ENCODE results near the gene CYP2J2. TPM values are rescaled to one million over a fixed set of nuclear protein-coding genes. Genes with fewer than 3 reads are reported as not detected.

Gene CYP2J2
- total RNA-seq, 1 experiment from 2014 or later, result 0.29 TPM

DNA sequence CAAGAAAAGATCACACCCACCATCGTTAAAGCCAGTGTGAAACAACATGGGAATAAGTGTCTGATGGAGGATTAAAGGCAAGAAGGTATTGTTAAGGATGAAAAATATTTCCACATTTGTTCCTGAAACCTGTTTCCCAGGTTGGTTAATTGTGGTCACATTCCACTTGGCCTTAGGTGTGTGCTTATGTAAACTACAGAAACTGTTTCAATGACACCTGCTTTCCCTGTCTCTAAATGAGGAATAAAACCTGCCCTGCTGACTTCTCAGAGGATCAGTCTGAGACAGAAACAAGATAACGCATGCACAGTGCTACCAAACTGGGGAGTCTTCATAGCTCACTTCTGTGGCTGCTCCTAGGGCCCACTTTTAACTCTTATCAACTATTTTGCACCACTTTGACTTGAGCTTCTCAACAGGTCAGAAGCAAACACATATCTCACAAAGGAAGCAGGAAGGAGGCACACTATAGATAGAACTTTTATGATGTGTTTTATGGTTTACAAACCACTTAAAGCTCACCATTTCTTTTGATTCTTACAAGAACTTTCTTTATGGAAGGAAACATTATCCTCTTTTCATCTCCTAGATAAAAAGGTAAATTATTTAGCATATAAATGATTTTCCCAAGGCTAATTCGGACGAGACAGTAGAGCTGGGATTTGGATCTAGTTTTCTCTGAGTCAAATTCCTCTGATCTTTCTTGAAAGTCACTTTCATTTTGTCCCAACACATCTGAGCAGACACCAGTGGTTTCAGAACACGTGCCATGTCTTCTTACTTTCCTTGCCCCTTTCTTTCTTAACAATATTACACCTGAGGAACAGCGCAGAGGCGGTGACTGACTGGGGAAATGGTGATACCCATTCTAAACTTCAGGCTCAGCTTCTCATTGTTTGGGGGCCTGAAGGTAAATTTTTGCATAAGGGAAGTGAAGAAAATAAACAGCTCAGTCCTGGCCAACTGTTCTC, 33.4 kb downstream of the CYP2J2 start:
- DNase-seq, result peak; percentile 60 to 62
- Histone ChIP-seq H3K4me1 (peaks cover 29% of the 10 kb centered on the region), H3K9me3 (no peaks in the 10 kb centered on the region), H3K4me3 (ENCODE audit: low read depth, low read length) (no peak overlapping the region), H3K36me3 (ENCODE audit: control insufficient read depth, insufficient read depth, low read length) (no peaks in the 10 kb centered on the region), H3K27me3 (replicated peaks; ENCODE audit: control insufficient read depth, insufficient read depth, low read length) (no peaks in the 10 kb centered on the region)
- Mint-ChIP-seq H3K27ac (ENCODE audit: unreplicated experiment) (peak overlapping the region; percentile 83), H3K9me3 (ENCODE audit: unreplicated experiment) (peaks cover 20% of the 10 kb centered on the region), H3K27me3 (ENCODE audit: insufficient read depth, unreplicated experiment) (no peaks in the 10 kb centered on the region), H3K36me3 (ENCODE audit: insufficient read depth, unreplicated experiment) (no peaks in the 10 kb centered on the region), H3K4me3 (ENCODE audit: unreplicated experiment) (peak overlapping the region; percentile 27), H3K4me1 (ENCODE audit: low read depth, unreplicated experiment) (peaks cover 12% of the 10 kb centered on the region)
- TF ChIP-seq, protein P1, sequence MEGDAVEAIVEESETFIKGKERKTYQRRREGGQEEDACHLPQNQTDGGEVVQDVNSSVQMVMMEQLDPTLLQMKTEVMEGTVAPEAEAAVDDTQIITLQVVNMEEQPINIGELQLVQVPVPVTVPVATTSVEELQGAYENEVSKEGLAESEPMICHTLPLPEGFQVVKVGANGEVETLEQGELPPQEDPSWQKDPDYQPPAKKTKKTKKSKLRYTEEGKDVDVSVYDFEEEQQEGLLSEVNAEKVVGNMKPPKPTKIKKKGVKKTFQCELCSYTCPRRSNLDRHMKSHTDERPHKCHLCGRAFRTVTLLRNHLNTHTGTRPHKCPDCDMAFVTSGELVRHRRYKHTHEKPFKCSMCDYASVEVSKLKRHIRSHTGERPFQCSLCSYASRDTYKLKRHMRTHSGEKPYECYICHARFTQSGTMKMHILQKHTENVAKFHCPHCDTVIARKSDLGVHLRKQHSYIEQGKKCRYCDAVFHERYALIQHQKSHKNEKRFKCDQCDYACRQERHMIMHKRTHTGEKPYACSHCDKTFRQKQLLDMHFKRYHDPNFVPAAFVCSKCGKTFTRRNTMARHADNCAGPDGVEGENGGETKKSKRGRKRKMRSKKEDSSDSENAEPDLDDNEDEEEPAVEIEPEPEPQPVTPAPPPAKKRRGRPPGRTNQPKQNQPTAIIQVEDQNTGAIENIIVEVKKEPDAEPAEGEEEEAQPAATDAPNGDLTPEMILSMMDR (IDR thresholded peaks at IDR 0.05; ENCODE audit: insufficient read depth in 1 of 2, low read depth in 1 of 2, low read length in 1 of 2, severe bottlenecking in 1 of 2, unreplicated experiment in 1 of 2), result no peak
- POLR2A ChIA-PET, result no interaction called here
- CTCF ChIA-PET, result interaction anchor here (0.7 kb wide), 1 partner anchor 55 kb away, joined by 4 read pairs; no protein-coding TSS in a partner anchor
- intact Hi-C loops (cut with micrococcal nuclease; ENCODE audit: unreplicated experiment), result loop anchor here (2.0 kb wide), 1 partner anchor 76 kb away; no protein-coding TSS in a partner anchor
- BruUV-seq (replicated peaks), result TSS peak; percentile 79

DNA sequence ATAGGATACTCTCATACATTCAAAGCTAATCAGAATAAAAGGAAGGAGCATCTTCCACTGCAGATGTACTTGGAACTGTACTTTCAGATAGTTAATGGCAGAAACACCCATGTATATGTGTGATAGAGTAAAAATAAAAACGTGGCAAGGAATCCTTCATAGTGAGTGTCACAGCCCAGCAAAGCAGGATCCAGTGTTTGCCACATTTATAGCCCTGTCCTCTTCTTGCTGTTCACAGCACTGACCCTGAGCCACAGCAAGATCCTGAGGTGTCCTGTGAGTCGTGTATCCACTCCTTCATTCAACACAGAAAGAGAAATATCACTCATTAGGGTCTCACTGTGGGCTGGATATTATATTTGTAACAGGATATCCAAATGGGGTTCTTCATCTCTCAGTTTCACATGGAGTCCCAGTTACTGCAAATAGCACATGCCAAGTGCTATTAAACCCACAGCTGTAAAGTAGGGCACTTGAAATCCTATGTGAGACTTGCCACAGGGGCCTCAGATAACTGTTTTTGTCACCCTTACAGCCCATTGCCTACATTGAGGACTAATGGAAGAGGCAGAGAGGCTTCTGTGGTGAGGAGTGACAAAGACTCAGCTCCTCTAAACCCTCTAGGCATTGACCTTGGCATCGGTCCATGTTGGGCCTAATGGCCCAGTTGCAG, 41.3 kb downstream of the CYP2J2 start:
- no peaks in the 10 kb centered on the region for H3K9me3 ChIP-seq
- TF ChIP-seq, protein P1 (IDR thresholded peaks at IDR 0.05; ENCODE audit: insufficient read depth in 1 of 2, low read depth in 1 of 2, low read length in 1 of 2, severe bottlenecking in 1 of 2, unreplicated experiment in 1 of 2), result no peak
- Mint-ChIP-seq H3K27me3 (ENCODE audit: insufficient read depth, unreplicated experiment) (no peaks in the 10 kb centered on the region), H3K9me3 (ENCODE audit: unreplicated experiment) (peaks cover 18% of the 10 kb centered on the region), H3K36me3 (ENCODE audit: insufficient read depth, unreplicated experiment) (no peaks in the 10 kb centered on the region), H3K4me3 (ENCODE audit: unreplicated experiment) (no peak overlapping the region), H3K27ac (ENCODE audit: unreplicated experiment) (no peak overlapping the region), H3K4me1 (ENCODE audit: low read depth, unreplicated experiment) (no peaks in the 10 kb centered on the region)
- ChIA-PET CTCF (interaction anchor here (0.6 kb wide), 1 partner anchor 72 kb away, joined by 7 read pairs; no protein-coding TSS in a partner anchor), POLR2A (no interaction called here)
- intact Hi-C loops (cut with micrococcal nuclease; ENCODE audit: unreplicated experiment), result no loop called here
- no peaks in the 10 kb centered on the region for H3K27me3 ChIP-seq (replicated peaks; ENCODE audit: control insufficient read depth, insufficient read depth, low read length)
- BruUV-seq (replicated peaks), result no TSS peak
- H3K4me3 ChIP-seq (ENCODE audit: low read depth, low read length), result no peak overlapping the region
- no peaks in the 10 kb centered on the region for H3K36me3 ChIP-seq (ENCODE audit: control insufficient read depth, insufficient read depth, low read length)
- no peaks in the 10 kb centered on the region for H3K4me1 ChIP-seq
- no peak for DNase-seq

DNA sequence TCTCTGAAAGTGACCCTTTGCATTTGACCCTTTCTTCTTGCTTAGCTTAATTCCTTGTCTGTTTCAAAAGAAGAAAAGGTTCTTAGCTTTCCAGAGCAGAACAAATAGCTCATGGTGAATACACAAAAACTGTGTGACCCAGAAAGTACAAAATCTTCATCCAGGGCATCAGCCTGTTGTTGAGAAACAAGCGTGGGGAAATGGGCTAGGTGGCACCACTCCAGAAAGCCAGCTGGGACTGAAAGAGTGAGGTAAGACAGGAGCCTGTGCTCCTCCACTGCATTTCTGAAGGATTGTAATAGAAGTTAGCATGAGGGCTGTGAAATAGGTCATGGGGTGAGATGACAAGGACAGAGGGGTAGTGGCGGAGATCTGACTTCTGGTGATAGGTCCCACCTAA, 45.8 kb downstream of the CYP2J2 start:
- intact Hi-C loops (cut with micrococcal nuclease; ENCODE audit: unreplicated experiment), result no loop called here
- Mint-ChIP-seq H3K4me3 (ENCODE audit: unreplicated experiment) (no peak overlapping the region), H3K9me3 (ENCODE audit: unreplicated experiment) (no peaks in the 10 kb centered on the region), H3K4me1 (ENCODE audit: low read depth, unreplicated experiment) (no peaks in the 10 kb centered on the region), H3K27me3 (ENCODE audit: insufficient read depth, unreplicated experiment) (no peaks in the 10 kb centered on the region), H3K27ac (ENCODE audit: unreplicated experiment) (no peak overlapping the region), H3K36me3 (ENCODE audit: insufficient read depth, unreplicated experiment) (no peaks in the 10 kb centered on the region)
- Histone ChIP-seq H3K9me3 (no peaks in the 10 kb centered on the region), H3K27me3 (replicated peaks; ENCODE audit: control insufficient read depth, insufficient read depth, low read length) (no peaks in the 10 kb centered on the region), H3K36me3 (ENCODE audit: control insufficient read depth, insufficient read depth, low read length) (no peaks in the 10 kb centered on the region), H3K4me3 (ENCODE audit: low read depth, low read length) (no peak overlapping the region), H3K4me1 (no peaks in the 10 kb centered on the region)
- TF ChIP-seq, protein P1 (IDR thresholded peaks at IDR 0.05; ENCODE audit: insufficient read depth in 1 of 2, low read depth in 1 of 2, low read length in 1 of 2, severe bottlenecking in 1 of 2, unreplicated experiment in 1 of 2), result no peak
- no peak for DNase-seq
- ChIA-PET CTCF (interaction anchor here (4.6 kb wide), 1 partner anchor 66 kb away, joined by 44 read pairs; no protein-coding TSS in a partner anchor), POLR2A (no interaction called here)
- BruUV-seq (replicated peaks), result no TSS peak

Measured in Caco-2 (cell line).